HepG2 (cell line): ENCODE results near the gene RALB. TPM values are rescaled to one million over a fixed set of nuclear protein-coding genes. Genes with fewer than 3 reads are reported as not detected.

Experiments used
- CREM ChIP-seq, 2 experiments: sonication (generic) in 1 of 2; formaldehyde crosslinking in 1 of 2; IDR thresholded peaks; 2 replicates each; pipeline versions ENCODE4 v1.4.0 to v1.6.1; 2016 to 2020; ENCODE audit warnings: antibody characterized with exemption in 1 of 2, mild to moderate bottlenecking in 1 of 2, missing genetic modification reagents in 1 of 2
- SCMH1 ChIP-seq: sonication (generic); formaldehyde crosslinking; IDR thresholded peaks from 2 replicates; pipeline ENCODE4 v1.9.0; 2021; ENCODE audit warnings: missing genetic modification reagents, mild to moderate bottlenecking, borderline replicate concordance
- SRF ChIP-seq: IDR thresholded peaks from 2 replicates; pipeline ENCODE4 v1.6.1; 2011; ENCODE audit warnings: mild to moderate bottlenecking, low read depth, low read length, moderate library complexity
- YEATS2 ChIP-seq: sonication (generic); formaldehyde crosslinking; IDR thresholded peaks from 2 replicates; pipeline ENCODE4 v1.4.0; 2020; ENCODE audit warnings: missing genetic modification reagents, borderline replicate concordance
- ZNF274 ChIP-seq: sonication (generic); formaldehyde crosslinking; IDR thresholded peaks from 2 replicates; pipeline ENCODE4 v1.5.1; 2020; ENCODE audit warnings: mild to moderate bottlenecking, missing genetic modification reagents
- ZNF451 ChIP-seq: sonication (generic); formaldehyde crosslinking; IDR thresholded peaks from 2 replicates; pipeline ENCODE4 v1.5.0; 2020; ENCODE audit warnings: mild to moderate bottlenecking, missing genetic modification reagents
- ZNF589 ChIP-seq: sonication (generic); formaldehyde crosslinking; conservative IDR thresholded peaks from 2 replicates; pipeline ENCODE4 v1.8.0; 2022; ENCODE audit warnings: mild to moderate bottlenecking, moderate library complexity, missing genetic modification reagents
- polyA plus RNA-seq, 8 experiments: library from polyadenylated mRNA; depleted of rRNA in 3 of 8; stranded (reverse) in 7 of 8; unstranded in 1 of 8; fragments of >200 nt; fragmentation: Illumina TruSeq in 4 of 8; extraction: Trizol in 4 of 8; gene quantifications; 2 replicates each; pipeline versions ENCODE4 v1.2.1 to v1.2.3, GENCODE V29; 2011 to 2016; ENCODE audit warnings: low read depth in 4 of 8, missing spikeins in 1 of 8, mixed read lengths in 1 of 8; ENCODE audit not compliant: insufficient read depth in 1 of 8
- total RNA-seq, 5 experiments: library from RNA; depleted of rRNA; stranded (reverse); fragments of >200 nt; fragmentation: Illumina TruSeq; extraction: Trizol; gene quantifications; 2 replicates each; pipeline ENCODE4 v1.2.3, GENCODE V29; 2016; ENCODE audit warnings: low read depth in 1 of 5
- TF ChIP-seq, protein P1 (sequence below): sonication (generic); formaldehyde crosslinking; IDR thresholded peaks from 2 replicates; pipeline ENCODE4 v1.4.0; 2020; ENCODE audit warnings: mild to moderate bottlenecking, missing genetic modification reagents
- TF ChIP-seq, protein P2 (sequence below), 2 experiments: sonication (generic) in 1 of 2; formaldehyde crosslinking in 1 of 2; IDR thresholded peaks; 2 replicates each; pipeline versions ENCODE4 v1.6.1 to v1.9.0; 2014 to 2022; ENCODE audit warnings: antibody characterized with exemption in 1 of 2, borderline replicate concordance in 1 of 2, inconsistent platforms in 1 of 2, low read depth in 1 of 2, missing genetic modification reagents in 1 of 2

RALB gene
- total and polyA plus RNA-seq, 2 of the 13 experiments (the other 11 are each of a cell fraction or from before 2014, with no cell fraction given): 37.8 to 43.2 TPM

DNA sequence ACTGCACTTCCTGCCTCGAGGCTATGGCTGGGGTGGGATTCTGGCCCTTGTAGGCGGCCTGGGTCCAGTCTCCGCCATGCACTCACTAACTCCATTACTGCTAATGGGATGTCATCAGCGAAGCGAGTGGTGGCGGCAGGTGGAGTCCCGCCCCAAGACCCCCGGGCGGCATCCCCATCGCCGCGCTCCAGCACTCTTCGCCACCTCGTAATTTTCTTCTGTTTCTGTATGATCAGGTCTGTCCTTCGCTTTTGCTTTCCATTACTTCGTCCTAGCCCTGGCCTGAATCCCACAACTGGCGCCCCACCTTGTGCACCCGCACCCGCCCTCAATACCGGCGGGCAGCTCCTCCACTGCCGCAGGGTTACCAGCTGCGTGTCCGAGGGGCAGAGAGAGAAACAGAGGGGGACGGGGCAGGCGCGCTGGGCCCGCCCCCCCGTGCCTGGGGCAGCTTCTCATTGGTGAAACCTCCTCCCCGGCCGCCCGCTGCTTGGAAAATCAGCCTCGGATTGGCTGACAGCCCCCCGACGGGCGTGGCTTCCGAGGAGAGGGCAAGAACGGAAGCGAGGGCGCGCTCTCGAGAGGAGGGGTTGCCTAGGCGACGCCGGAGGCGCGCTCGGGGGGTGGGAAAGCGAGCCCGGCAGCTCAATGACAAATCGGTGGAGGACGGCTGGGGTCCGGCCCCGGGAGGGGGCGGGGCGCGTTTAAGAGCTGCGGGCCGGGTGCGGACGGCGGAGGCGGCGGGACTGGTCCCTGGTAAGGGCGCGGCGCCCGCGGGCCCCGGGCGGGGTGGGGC lies at the start of gene RALB (continued):
- TF ChIP-seq YEATS2 (CRISPR knock-in tag) (no peak; the same call in 1 of the 2 replicates), CREM (IDR thresholded peaks at IDR 0.05) (peak; percentile 38; the same call in 1 of the 2 replicates), CREM (CRISPR knock-in tag; IDR thresholded peaks at IDR 0.05) (no peak), ZNF589 (CRISPR knock-in tag) (no peak), SCMH1 (CRISPR knock-in tag) (no peak), SRF (no peak), ZNF274 (CRISPR knock-in tag) (peak; percentile 83), ZNF451 (CRISPR knock-in tag) (no peak; the same call in 1 of the 2 replicates)
- TF ChIP-seq, protein P1, sequence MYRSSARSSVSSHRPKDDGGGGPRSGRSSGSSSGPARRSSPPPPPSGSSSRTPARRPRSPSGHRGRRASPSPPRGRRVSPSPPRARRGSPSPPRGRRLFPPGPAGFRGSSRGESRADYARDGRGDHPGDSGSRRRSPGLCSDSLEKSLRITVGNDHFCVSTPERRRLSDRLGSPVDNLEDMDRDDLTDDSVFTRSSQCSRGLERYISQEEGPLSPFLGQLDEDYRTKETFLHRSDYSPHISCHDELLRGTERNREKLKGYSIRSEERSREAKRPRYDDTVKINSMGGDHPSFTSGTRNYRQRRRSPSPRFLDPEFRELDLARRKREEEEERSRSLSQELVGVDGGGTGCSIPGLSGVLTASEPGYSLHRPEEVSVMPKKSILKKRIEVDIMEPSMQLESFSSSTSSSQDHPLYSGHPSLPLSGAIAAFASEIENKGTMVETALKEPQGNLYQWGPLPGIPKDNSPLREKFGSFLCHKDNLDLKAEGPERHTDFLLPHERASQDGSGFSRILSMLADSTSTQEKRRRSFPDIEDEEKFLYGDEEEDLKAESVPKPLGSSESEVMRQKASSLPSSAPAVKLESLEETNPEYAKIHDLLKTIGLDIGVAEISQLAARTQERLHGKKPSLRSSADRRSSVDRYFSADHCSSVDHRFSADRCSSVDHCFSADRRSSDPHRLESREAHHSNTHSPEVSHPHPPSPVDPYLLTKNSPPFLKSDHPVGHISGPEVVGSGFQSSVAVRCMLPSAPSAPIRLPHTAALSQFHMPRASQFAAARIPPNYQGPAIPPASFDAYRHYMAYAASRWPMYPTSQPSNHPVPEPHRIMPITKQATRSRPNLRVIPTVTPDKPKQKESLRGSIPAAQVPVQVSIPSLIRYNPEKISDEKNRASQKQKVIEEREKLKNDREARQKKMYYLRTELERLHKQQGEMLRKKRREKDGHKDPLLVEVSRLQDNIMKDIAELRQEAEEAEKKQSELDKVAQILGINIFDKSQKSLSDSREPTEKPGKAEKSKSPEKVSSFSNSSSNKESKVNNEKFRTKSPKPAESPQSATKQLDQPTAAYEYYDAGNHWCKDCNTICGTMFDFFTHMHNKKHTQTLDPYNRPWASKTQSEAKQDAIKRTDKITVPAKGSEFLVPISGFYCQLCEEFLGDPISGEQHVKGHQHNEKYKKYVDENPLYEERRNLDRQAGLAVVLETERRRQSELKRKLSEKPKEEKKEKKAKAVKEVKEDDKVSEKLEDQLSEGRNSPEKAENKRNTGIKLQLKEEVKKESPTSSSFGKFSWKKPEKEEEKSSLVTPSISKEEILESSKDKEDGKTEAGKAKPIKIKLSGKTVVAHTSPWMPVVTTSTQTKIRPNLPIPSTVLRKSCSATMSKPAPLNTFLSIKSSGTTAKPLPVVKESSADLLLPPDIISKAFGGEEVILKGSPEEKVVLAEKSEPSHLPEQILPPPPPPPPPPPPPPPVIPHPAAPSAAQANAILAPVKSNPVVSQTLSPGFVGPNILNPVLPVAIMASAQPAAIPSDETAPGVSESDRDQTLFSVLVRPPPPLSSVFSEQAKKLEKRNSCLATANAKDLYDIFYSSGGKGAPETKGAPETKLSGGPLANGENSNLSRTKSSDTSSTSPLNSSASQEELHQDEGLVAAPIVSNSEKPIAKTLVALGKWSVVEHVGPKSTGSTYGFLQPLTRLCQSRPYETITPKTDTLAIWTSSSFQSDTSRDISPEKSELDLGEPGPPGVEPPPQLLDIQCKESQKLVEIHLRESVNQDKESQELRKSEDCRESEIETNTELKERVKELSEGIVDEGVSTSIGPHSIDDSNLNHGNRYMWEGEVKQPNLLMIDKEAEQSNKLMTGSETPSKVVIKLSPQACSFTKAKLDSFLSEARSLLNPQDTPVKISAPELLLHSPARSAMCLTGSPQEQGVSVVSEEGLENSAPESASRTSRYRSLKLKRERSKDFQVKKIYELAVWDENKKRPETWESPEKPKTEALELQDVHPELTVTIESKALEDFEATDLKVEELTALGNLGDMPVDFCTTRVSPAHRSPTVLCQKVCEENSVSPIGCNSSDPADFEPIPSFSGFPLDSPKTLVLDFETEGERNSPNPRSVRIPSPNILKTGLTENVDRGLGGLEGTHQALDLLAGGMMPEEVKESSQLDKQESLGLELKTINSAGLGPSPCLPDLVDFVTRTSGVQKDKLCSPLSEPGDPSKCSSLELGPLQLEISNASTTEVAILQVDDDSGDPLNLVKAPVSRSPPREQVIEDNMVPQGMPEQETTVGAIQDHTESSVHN (CRISPR knock-in tag): 0 out of 2 replicates have a peak, but pooled peaks have one; percentile 49
- TF ChIP-seq, protein P2, sequence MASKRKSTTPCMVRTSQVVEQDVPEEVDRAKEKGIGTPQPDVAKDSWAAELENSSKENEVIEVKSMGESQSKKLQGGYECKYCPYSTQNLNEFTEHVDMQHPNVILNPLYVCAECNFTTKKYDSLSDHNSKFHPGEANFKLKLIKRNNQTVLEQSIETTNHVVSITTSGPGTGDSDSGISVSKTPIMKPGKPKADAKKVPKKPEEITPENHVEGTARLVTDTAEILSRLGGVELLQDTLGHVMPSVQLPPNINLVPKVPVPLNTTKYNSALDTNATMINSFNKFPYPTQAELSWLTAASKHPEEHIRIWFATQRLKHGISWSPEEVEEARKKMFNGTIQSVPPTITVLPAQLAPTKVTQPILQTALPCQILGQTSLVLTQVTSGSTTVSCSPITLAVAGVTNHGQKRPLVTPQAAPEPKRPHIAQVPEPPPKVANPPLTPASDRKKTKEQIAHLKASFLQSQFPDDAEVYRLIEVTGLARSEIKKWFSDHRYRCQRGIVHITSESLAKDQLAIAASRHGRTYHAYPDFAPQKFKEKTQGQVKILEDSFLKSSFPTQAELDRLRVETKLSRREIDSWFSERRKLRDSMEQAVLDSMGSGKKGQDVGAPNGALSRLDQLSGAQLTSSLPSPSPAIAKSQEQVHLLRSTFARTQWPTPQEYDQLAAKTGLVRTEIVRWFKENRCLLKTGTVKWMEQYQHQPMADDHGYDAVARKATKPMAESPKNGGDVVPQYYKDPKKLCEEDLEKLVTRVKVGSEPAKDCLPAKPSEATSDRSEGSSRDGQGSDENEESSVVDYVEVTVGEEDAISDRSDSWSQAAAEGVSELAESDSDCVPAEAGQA (IDR thresholded peaks at IDR 0.05; ENCODE audit: low read depth): no peak; the same call in 1 of the 2 replicates
- TF ChIP-seq, protein P2 (CRISPR knock-in tag; IDR thresholded peaks at IDR 0.05; ENCODE audit: borderline replicate concordance): no peak
